ENCODE data around the gene TBC1D5.
"Not testable (repeated sequence)": the region's sequence is repeated elsewhere in the genome, so short reads cannot be mapped to it uniquely, and the experiment has no call there.

The TBC1D5 gene

GRCh38 chr3:17733215-17733614 is 9.2 kb downstream of the TBC1D5 start:
- H3K4me3 ChIP-seq (ENCODE audit: low read depth, low read length) = no peak overlapping the region
- no peak for DNase-seq (ENCODE audit: low read depth)
- TF ChIP-seq, protein P1, sequence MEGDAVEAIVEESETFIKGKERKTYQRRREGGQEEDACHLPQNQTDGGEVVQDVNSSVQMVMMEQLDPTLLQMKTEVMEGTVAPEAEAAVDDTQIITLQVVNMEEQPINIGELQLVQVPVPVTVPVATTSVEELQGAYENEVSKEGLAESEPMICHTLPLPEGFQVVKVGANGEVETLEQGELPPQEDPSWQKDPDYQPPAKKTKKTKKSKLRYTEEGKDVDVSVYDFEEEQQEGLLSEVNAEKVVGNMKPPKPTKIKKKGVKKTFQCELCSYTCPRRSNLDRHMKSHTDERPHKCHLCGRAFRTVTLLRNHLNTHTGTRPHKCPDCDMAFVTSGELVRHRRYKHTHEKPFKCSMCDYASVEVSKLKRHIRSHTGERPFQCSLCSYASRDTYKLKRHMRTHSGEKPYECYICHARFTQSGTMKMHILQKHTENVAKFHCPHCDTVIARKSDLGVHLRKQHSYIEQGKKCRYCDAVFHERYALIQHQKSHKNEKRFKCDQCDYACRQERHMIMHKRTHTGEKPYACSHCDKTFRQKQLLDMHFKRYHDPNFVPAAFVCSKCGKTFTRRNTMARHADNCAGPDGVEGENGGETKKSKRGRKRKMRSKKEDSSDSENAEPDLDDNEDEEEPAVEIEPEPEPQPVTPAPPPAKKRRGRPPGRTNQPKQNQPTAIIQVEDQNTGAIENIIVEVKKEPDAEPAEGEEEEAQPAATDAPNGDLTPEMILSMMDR (IDR thresholded peaks at IDR 0.05; ENCODE audit: low read depth, low read length, missing control alignments) = no peak

DNA sequence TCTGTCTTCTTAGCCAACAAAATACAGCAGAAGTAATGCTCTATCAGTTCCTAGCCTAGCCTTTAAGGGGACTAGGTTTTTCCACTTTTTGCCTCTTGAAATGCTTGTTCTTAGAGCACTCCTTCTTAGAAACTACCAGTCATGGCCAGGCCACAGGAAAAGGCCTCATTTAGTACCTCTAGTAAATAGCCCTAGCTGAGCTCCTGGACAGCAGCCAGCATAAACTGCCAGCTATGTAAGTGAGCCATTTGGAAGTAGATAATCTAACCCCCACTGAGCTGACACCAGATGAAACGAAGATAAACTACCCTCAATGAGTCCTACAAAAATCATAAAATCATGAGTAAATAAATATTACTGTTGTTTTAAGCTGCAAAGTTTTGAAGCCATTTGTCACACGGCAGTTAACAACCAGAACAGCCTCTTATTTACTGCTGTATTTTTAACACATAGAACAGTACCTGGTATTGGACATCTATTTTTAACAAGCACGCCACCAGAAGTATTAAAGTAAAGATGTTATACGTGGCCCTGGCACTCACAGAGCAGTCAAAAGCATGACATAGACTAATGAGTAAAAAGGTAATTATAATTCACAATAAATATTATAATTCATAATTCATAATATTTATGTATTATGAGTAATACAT is 12.0 kb downstream of the TBC1D5 start:
- no peak overlapping the region for H3K4me3 ChIP-seq (ENCODE audit: low read depth, low read length)
- TF ChIP-seq, protein P1 (IDR thresholded peaks at IDR 0.05; ENCODE audit: low read depth, low read length, missing control alignments) = no peak
- DNase-seq (ENCODE audit: low read depth) = no peak

DNA sequence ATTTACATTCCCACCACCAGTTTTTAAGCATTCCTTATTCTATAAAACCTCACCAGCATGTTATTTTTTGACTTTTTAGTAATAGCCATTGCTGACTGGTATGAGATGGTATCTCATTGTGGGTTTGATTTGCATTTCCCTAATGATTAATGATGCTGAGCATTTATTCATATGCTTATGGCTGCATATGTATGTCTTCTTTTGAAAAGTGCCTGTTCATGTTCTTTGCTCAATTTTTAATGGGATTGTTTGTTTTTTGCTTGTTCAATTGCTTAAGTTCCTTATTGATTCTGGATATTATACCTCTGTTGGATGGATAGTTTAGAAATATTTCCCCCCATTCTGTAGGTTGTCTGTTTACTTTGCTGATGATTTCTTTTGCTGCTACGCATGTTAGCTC is 16.1 kb downstream of the TBC1D5 start:
- no peak for DNase-seq (ENCODE audit: low read depth)
- no peak overlapping the region for H3K4me3 ChIP-seq (ENCODE audit: low read depth, low read length)
- TF ChIP-seq, protein P1 (IDR thresholded peaks at IDR 0.05; ENCODE audit: low read depth, low read length, missing control alignments) = no peak

DNA sequence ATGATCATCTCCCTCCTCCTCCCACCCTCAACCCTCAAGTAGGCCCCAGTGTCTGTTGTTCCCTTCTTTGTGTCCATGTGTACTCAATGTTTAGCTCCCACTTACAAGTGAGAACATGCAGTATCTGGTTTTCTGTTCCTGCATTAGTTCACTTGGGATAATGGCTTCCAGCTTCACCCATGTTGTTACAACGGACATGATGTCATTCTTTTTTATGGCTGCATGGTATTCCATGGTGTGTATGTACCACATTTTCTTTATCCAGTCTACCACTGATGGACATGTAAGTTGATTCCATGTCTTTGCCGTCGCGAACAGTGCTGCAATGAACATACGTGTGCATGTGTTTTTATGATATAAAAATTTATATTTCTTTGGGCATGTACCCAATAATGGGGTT is 16.6 kb downstream of the TBC1D5 start:
- not testable (repeated sequence) for H3K4me3 ChIP-seq (ENCODE audit: low read depth, low read length); DNase-seq (ENCODE audit: low read depth)

- TF ChIP-seq, protein P1 (IDR thresholded peaks at IDR 0.05; ENCODE audit: low read depth, low read length, missing control alignments) = no peak
- DNase-seq (ENCODE audit: low read depth) = no peak
- H3K4me3 ChIP-seq (ENCODE audit: low read depth, low read length) = no peak overlapping the region
Measured at GRCh38 chr3:17724948-17725347, 17.5 kb downstream of the TBC1D5 start.

GRCh38 chr3:17724122-17724521 is 18.3 kb downstream of the TBC1D5 start:
- TF ChIP-seq, protein P1 (IDR thresholded peaks at IDR 0.05; ENCODE audit: low read depth, low read length, missing control alignments) = no peak
- H3K4me3 ChIP-seq (ENCODE audit: low read depth, low read length) = no peak overlapping the region
- no peak for DNase-seq (ENCODE audit: low read depth)

DNA sequence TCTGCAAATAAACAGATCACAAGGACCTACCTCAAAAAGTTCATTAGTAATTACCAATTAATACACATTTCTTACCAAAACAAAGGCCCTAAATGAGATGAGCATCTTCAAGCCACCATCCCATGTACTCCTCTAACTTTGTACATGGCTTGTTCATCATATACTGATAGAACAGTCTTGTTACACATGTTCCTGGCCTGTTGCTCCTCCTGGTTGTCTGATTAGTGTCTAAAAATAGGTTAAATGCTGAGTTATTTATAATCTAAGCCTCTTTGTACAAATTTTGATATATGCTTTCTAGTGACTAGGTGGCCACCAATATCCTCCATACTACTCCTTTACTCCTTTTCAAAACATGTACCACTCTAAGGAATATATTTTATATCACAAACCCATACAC is 25.0 kb downstream of the TBC1D5 start:
- no peak for DNase-seq (ENCODE audit: low read depth)
- TF ChIP-seq, protein P1 (IDR thresholded peaks at IDR 0.05; ENCODE audit: low read depth, low read length, missing control alignments) = no peak
- no peak overlapping the region for H3K4me3 ChIP-seq (ENCODE audit: low read depth, low read length)

All from GM12864 (cell line).